PC-3 (cell line): ENCODE results near the gene NR1I3. TPM values are rescaled to one million over a fixed set of nuclear protein-coding genes. Genes with fewer than 3 reads are reported as not detected.

Experiments used
- ATAC-seq: fragments of 200-7000 bp; cut with Tn5 transposase; 2 replicates; pipeline ENCODE4 v1.9.1; 2020; ENCODE audit warnings: mild to moderate bottlenecking, moderate library complexity
- BruUV-seq: library from RNA; stranded (reverse); fragments of 400-500 nt; replicated peaks from 2 replicates; lab custom pipeline; 2021; lab: Mats Ljungman, UMichigan
- CTCF ChIA-PET: fragments of 300-600 bp; sonication (Branson Sonifier 250); formaldehyde crosslinking; loops from one replicate; lab custom pipeline; 2022; ENCODE audit warnings: antibody characterized with exemption; lab: Charles Lee
- POLR2A ChIA-PET: fragments of 300-600 bp; sonication (Branson Sonifier 250); formaldehyde crosslinking; loops from one replicate; lab custom pipeline; 2022; ENCODE audit warnings: antibody characterized with exemption; ENCODE audit not compliant: unreplicated experiment; lab: Charles Lee
- DNase-seq: peaks from one replicate; pipeline ENCODE4 v3.0.0-alpha.2; 2015
- H2AFZ ChIP-seq: fragments of 300-600 bp; sonication (generic); 2 replicates; pipeline ENCODE4 v1.6.0; 2016; ENCODE audit warnings: antibody characterized with exemption, low read length
- H3F3A ChIP-seq: fragments of 300-600 bp; sonication (generic); one replicate; pipeline ENCODE4 v1.6.0; 2017; ENCODE audit warnings: antibody characterized with exemption, low read length, control low read depth, mild to moderate bottlenecking; ENCODE audit not compliant: unreplicated experiment
- H3K27ac ChIP-seq: fragments of 300-600 bp; sonication (generic); 2 replicates; pipeline ENCODE4 v1.5.1; 2016; ENCODE audit warnings: mild to moderate bottlenecking, low read length
- H3K27me3 ChIP-seq: fragments of 300-600 bp; sonication (generic); 2 replicates; pipeline ENCODE4 v1.6.1; 2016; ENCODE audit warnings: low read length, mixed read lengths
- H3K36me3 ChIP-seq: fragments of 300-600 bp; sonication (generic); 2 replicates; pipeline ENCODE4 v1.6.1; 2016; ENCODE audit warnings: low read depth, mixed run types, low read length, mixed read lengths
- H3K4me1 ChIP-seq: fragments of 300-600 bp; sonication (generic); 2 replicates; pipeline ENCODE4 v1.5.1; 2016; ENCODE audit warnings: low read length; ENCODE audit not compliant: insufficient read depth
- H3K4me2 ChIP-seq: fragments of 300-600 bp; sonication (generic); 2 replicates; pipeline ENCODE4 v1.6.0; 2016; ENCODE audit warnings: low read length
- H3K4me3 ChIP-seq: fragments of 300-600 bp; sonication (generic); 2 replicates; pipeline ENCODE4 v1.5.1; 2016; ENCODE audit warnings: mild to moderate bottlenecking, low read length, mixed read lengths
- H3K79me2 ChIP-seq: fragments of 300-600 bp; sonication (generic); 2 replicates; pipeline ENCODE4 v1.6.1; 2017; ENCODE audit warnings: low read length, mixed read lengths
- H3K9ac ChIP-seq: fragments of 300-600 bp; sonication (generic); 2 replicates; pipeline ENCODE4 v1.6.0; 2016; ENCODE audit warnings: mild to moderate bottlenecking, low read length
- H3K9me2 ChIP-seq: fragments of 300-600 bp; sonication (generic); replicated peaks from 2 replicates; pipeline ENCODE4 v1.6.1; 2016; ENCODE audit warnings: mixed run types, low read length, mixed read lengths
- H3K9me3 ChIP-seq: fragments of 300-600 bp; sonication (generic); 2 replicates; pipeline ENCODE4 v1.6.1; 2016; ENCODE audit warnings: low read length, mixed read lengths
- H4K20me1 ChIP-seq: fragments of 300-600 bp; sonication (generic); 2 replicates; pipeline ENCODE4 v1.6.1; 2016; ENCODE audit warnings: low read length, mixed read lengths
- EZH2 ChIP-seq: fragments of 300-600 bp; sonication (generic); IDR thresholded peaks from one replicate; pipeline ENCODE4 v1.6.1; 2017; ENCODE audit warnings: antibody characterized with exemption, mild to moderate bottlenecking, low read length; ENCODE audit not compliant: unreplicated experiment
- EZH2phosphoT487 ChIP-seq: fragments of 300-600 bp; sonication (generic); IDR thresholded peaks from 2 replicates; pipeline ENCODE4 v1.6.1; 2018; ENCODE audit warnings: mild to moderate bottlenecking, antibody characterized with exemption, low read length, borderline replicate concordance
- intact Hi-C: fragments of 100-400 bp; cut with micrococcal nuclease; formaldehyde crosslinking; loops from 2 replicates; pipeline ENCODE4 v1.9.0; 2023
- total RNA-seq: library from RNA; depleted of rRNA; stranded (reverse); fragments of >200 nt; gene quantifications from 2 replicates; pipeline ENCODE4 v1.2.3, GENCODE V29; 2014
- TF ChIP-seq, protein P1 (sequence below): fragments of 300-600 bp; sonication (generic); conservative IDR thresholded peaks from 2 replicates; pipeline ENCODE4 v1.5.1; 2017; ENCODE audit warnings: antibody characterized with exemption, low read depth, mild to moderate bottlenecking, low read length

Gene NR1I3
- total RNA-seq, 1 experiment from 2014 or later = not detected

DNA sequence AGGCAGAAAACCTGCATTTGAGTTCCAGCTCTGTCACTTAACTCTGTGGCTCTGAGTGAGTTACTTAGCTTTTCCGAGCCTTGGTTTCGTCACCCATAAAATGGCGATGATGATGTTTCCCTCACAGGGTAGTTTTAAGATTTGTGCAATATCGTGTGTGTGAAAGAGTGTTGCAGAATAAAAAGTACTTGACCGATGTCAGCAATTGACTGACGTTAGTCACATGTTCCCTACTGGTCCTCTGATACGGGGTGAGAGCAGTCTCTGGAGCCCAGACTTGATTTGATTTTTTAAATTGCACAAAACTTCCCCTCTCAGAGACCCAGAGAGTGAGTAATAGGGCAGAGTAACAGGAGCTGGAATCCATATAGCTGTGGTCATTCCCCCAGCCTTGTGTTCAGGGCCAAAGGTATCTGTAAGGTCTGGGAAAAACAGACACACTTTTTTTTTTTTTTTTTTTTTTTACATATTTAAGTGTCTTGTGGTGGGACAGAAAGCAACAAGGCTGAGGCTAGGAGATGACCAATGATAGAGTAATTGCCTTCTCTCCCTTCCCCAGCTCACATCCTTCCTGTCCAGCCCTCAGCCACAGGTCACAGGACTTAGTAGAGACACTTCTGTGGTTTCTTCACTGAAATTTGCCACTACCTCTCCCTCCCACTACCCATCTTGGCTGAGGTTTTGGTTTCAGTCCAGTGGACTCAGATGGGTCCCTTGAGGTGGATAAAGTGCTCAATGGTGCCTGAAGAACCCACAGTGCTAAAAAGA is 20.9 kb downstream of the NR1I3 start:
- no peaks in the 10 kb centered on the region for H3K9me2 ChIP-seq
- H3K4me3 ChIP-seq = no peak overlapping the region
- H3K9ac ChIP-seq = no peak overlapping the region
- H3F3A ChIP-seq = no peaks in the 10 kb centered on the region
- DNase-seq (no peak), ATAC-seq (peak; percentile 63)
- no TSS peak for BruUV-seq
- no peak overlapping the region for H2AFZ ChIP-seq
- no peaks in the 10 kb centered on the region for H3K4me1 ChIP-seq
- POLR2A ChIA-PET = no interaction called here
- CTCF ChIA-PET = interaction anchor here (0.8 to 1.0 kb wide), 2 partner anchors 8 to 9 kb away, joined by 3 to 9 read pairs; no protein-coding TSS in a partner anchor
- H3K79me2 ChIP-seq = no peaks in the 10 kb centered on the region
- peaks cover 26% of the 10 kb centered on the region for H3K36me3 ChIP-seq
- no peaks in the 10 kb centered on the region for H4K20me1 ChIP-seq
- H3K9me3 ChIP-seq = no peaks in the 10 kb centered on the region
- no peak overlapping the region for H3K27ac ChIP-seq
- no peak overlapping the region for H3K4me2 ChIP-seq
- TF ChIP-seq, protein P1, sequence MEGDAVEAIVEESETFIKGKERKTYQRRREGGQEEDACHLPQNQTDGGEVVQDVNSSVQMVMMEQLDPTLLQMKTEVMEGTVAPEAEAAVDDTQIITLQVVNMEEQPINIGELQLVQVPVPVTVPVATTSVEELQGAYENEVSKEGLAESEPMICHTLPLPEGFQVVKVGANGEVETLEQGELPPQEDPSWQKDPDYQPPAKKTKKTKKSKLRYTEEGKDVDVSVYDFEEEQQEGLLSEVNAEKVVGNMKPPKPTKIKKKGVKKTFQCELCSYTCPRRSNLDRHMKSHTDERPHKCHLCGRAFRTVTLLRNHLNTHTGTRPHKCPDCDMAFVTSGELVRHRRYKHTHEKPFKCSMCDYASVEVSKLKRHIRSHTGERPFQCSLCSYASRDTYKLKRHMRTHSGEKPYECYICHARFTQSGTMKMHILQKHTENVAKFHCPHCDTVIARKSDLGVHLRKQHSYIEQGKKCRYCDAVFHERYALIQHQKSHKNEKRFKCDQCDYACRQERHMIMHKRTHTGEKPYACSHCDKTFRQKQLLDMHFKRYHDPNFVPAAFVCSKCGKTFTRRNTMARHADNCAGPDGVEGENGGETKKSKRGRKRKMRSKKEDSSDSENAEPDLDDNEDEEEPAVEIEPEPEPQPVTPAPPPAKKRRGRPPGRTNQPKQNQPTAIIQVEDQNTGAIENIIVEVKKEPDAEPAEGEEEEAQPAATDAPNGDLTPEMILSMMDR = no peak
- no peak for TF ChIP-seq EZH2phosphoT487
- H3K27me3 ChIP-seq = no peaks in the 10 kb centered on the region
- intact Hi-C loops = no loop called here

DNA sequence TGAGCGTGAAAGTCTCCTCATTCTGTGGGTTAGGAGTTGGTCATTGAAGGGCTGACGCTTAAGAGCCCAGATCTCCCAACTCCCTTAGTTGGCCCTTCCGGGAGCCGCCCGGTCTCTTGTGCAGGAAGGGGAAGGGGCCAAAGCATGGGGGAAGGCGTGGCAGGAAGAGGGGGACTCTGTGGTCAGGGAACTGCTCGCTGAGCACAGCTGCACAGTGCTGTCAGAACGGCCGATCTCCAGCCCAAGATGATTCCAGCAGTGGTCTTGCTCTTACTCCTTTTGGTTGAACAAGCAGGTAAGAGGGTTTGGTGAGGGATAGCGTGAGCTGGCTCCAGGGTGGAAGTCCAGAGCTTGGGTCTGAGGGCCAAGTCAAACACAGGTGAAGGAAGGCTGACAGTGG is 22.9 kb downstream of the NR1I3 start, which contains the start of gene FCER1G:
TSS of gene FCER1G (plus strand) at position 220 of the 400 bp plus-strand sequence. CDS start at position 247, 27 bp downstream.
- intact Hi-C loops = no loop called here
- no peaks in the 10 kb centered on the region for H3K9me3 ChIP-seq
- ATAC-seq (no peak), DNase-seq (no peak)
- H3K27me3 ChIP-seq = no peaks in the 10 kb centered on the region
- no peak within 1 kb of the TSS for H3K27ac ChIP-seq
- ChIA-PET POLR2A (no interaction called here), CTCF (no interaction called here)
- H4K20me1 ChIP-seq = no peaks in the 10 kb centered on the region
- H2AFZ ChIP-seq = no peak within 1 kb of the TSS
- TF ChIP-seq EZH2 (no peak), EZH2phosphoT487 (no peak)
- TF ChIP-seq, protein P1 = no peak
- no peaks in the 10 kb centered on the region for H3K4me1 ChIP-seq
- H3F3A ChIP-seq = no peaks in the 10 kb centered on the region
- no peaks in the 10 kb centered on the region for H3K79me2 ChIP-seq
- H3K9me2 ChIP-seq = no peaks in the 10 kb centered on the region
- no peak within 1 kb of the TSS for H3K4me3 ChIP-seq
- H3K4me2 ChIP-seq = no peak within 1 kb of the TSS
- H3K36me3 ChIP-seq = peaks cover 45% of the 10 kb centered on the region
- BruUV-seq = no TSS peak
- no peak within 1 kb of the TSS for H3K9ac ChIP-seq

DNA sequence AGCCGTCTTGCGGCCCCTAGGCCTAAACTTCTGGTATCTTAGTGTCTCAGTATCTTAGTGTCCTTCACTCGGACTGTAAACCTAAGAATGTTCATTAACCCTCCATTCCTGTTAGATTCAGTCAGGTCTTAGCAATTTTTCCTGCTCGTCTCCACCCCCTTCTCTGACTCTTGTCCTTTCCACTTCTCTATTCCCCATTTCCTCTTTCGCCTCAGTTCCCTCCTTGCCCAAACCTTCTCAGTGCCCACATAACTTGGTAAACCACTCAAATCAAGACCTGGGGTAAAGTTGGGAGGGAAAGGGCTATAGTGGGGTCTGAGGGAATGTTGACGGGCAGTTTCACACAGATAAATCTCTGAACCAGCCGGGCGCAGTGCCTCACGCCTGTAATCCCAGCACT is 23.6 kb downstream of the NR1I3 start:
- DNase-seq (no peak), ATAC-seq (no peak)
- no peaks in the 10 kb centered on the region for H3K27me3 ChIP-seq
- peaks cover under 1% of the 10 kb centered on the region for H3F3A ChIP-seq
- BruUV-seq = no TSS peak
- no peak overlapping the region for H3K4me3 ChIP-seq
- POLR2A ChIA-PET = no interaction called here
- H3K9ac ChIP-seq = no peak overlapping the region
- H3K4me1 ChIP-seq = no peaks in the 10 kb centered on the region
- H3K27ac ChIP-seq = no peak overlapping the region
- H3K9me2 ChIP-seq = no peaks in the 10 kb centered on the region
- H3K9me3 ChIP-seq = no peaks in the 10 kb centered on the region
- intact Hi-C loops = no loop called here
- no peaks in the 10 kb centered on the region for H3K79me2 ChIP-seq
- peaks cover 51% of the 10 kb centered on the region for H3K36me3 ChIP-seq
- CTCF ChIA-PET = no interaction called here
- H3K4me2 ChIP-seq = no peak overlapping the region
- no peak for TF ChIP-seq EZH2
- TF ChIP-seq, protein P1 = no peak
- no peak for TF ChIP-seq EZH2phosphoT487
- H2AFZ ChIP-seq = no peak overlapping the region
- no peaks in the 10 kb centered on the region for H4K20me1 ChIP-seq
